AG04450 (cell line): ENCODE results near the gene TMEM272. TPM values are rescaled to one million over a fixed set of nuclear protein-coding genes. Genes with fewer than 3 reads are reported as not detected.

Source experiments
- CTCF ChIA-PET: fragments of 300-600, 350-600 bp; formaldehyde crosslinking; extraction: SDS; loops from one replicate; lab custom pipeline; 2022; ENCODE audit warnings: antibody characterized with exemption, inconsistent platforms; lab: Charles Lee
- POLR2A ChIA-PET: fragments of 350-600 bp; formaldehyde crosslinking; extraction: SDS; loops from one replicate; lab custom pipeline; 2021; ENCODE audit warnings: antibody characterized with exemption, inconsistent platforms; lab: Yijun Ruan, JAX
- DNase-seq: peaks from one replicate; pipeline ENCODE4 v3.0.0-alpha.2; 2011; ENCODE audit warnings: low read depth, low spot score
- H3K27ac ChIP-seq: one replicate; pipeline ENCODE4 v1.5.1; 2012; ENCODE audit warnings: low read depth, low read length, control low read depth
- H3K27me3 ChIP-seq: one replicate; pipeline ENCODE4 v1.6.0; 2012; ENCODE audit warnings: low read length; ENCODE audit not compliant: control insufficient read depth, insufficient read depth
- H3K4me3 ChIP-seq: 2 replicates; pipeline ENCODE4 v1.5.1; 2011; ENCODE audit warnings: mild to moderate bottlenecking, low read depth, low read length, control low read depth
- H3K9me3 ChIP-seq: 2 replicates; pipeline ENCODE4 v1.5.1; 2012; ENCODE audit warnings: low read length; ENCODE audit not compliant: control insufficient read depth, insufficient read depth
- CTCF ChIP-seq: IDR thresholded peaks from 2 replicates; pipeline ENCODE4 v1.5.1; 2011; ENCODE audit warnings: low read depth, low read length, control low read depth, inconsistent platforms
- polyA plus RNA-seq: library from polyadenylated mRNA; depleted of rRNA; stranded (reverse); fragments of >200 nt; gene quantifications from 2 replicates; pipeline ENCODE4 v1.2.3, GENCODE V29; 2011

The TMEM272 gene
- polyA plus RNA-seq, 1 experiment: not detected

- Histone ChIP-seq H3K9me3 (no peaks in the 10 kb centered on the region; the same call in 1 of the 2 replicates), H3K4me3 (no peak overlapping the region), H3K27ac (no peak overlapping the region), H3K27me3 (no peaks in the 10 kb centered on the region)
- POLR2A ChIA-PET: no interaction called here
- CTCF ChIA-PET: no interaction called here
- no peak for TF ChIP-seq CTCF
- DNase-seq: no peak
Measured at GRCh38 chr13:51769455-51770127, 75.4 kb downstream of the TMEM272 start.

- no peaks in the 10 kb centered on the region; the same call in 1 of the 2 replicates for H3K9me3 ChIP-seq
- ChIA-PET CTCF (no interaction called here), POLR2A (no interaction called here)
- no peak for TF ChIP-seq CTCF
- H3K4me3 ChIP-seq: no peak overlapping the region
- no peak overlapping the region for H3K27ac ChIP-seq
- H3K27me3 ChIP-seq: no peaks in the 10 kb centered on the region
- no peak for DNase-seq
Measured at GRCh38 chr13:51768976-51769375, 76.0 kb downstream of the TMEM272 start.

GRCh38 chr13:51768378-51768921 lies 76.5 kb downstream of the TMEM272 start:
- CTCF ChIA-PET: no interaction called here
- TF ChIP-seq CTCF: no peak
- Histone ChIP-seq H3K4me3 (no peak overlapping the region), H3K27ac (no peak overlapping the region), H3K27me3 (no peaks in the 10 kb centered on the region), H3K9me3 (no peaks in the 10 kb centered on the region; the same call in 1 of the 2 replicates)
- POLR2A ChIA-PET: no interaction called here
- DNase-seq: no peak

GRCh38 chr13:51767100-51767499 lies 77.9 kb downstream of the TMEM272 start:
- H3K4me3 ChIP-seq: no peak overlapping the region

More at GRCh38 chr13:51767100-51767499, 77.9 kb downstream of the TMEM272 start:
- no peak overlapping the region for H3K27ac ChIP-seq
- no peak for TF ChIP-seq CTCF
- ChIA-PET POLR2A (no interaction called here), CTCF (interaction anchor here (1.0 kb wide), 1 partner anchor 47 kb away, joined by 3 read pairs; no protein-coding TSS in a partner anchor)
- no peaks in the 10 kb centered on the region; the same call in 1 of the 2 replicates for H3K9me3 ChIP-seq
- DNase-seq: no peak
- H3K27me3 ChIP-seq: no peaks in the 10 kb centered on the region
